Smooth muscle cell of the brain vasculature (primary cell): ENCODE results near the gene PRXL2B.
"Not testable (repeated sequence)": the region's sequence is repeated elsewhere in the genome, so short reads cannot be mapped to it uniquely, and the experiment has no call there.

Experiments used
- DNase-seq: peaks from one replicate; pipeline ENCODE4 v3.0.0-alpha.2; 2012; ENCODE audit warnings: low read depth, low spot score

Gene PRXL2B

GRCh38 chr1:2550309-2550861 lies 36.2 kb upstream of the PRXL2B start:
- DNase-seq, result not testable (repeated sequence)

GRCh38 chr1:2551544-2551943 lies 35.0 kb upstream of the PRXL2B start:
- not testable (repeated sequence) for DNase-seq

- no peak for DNase-seq
Observed at GRCh38 chr1:2552189-2552588, 34.4 kb upstream of the PRXL2B start.

- DNase-seq, result not testable (repeated sequence)
Observed at GRCh38 chr1:2553076-2553475, 33.5 kb upstream of the PRXL2B start.

- DNase-seq, result no peak
Observed at GRCh38 chr1:2553871-2554620, 32.5 kb upstream of the PRXL2B start.

DNA sequence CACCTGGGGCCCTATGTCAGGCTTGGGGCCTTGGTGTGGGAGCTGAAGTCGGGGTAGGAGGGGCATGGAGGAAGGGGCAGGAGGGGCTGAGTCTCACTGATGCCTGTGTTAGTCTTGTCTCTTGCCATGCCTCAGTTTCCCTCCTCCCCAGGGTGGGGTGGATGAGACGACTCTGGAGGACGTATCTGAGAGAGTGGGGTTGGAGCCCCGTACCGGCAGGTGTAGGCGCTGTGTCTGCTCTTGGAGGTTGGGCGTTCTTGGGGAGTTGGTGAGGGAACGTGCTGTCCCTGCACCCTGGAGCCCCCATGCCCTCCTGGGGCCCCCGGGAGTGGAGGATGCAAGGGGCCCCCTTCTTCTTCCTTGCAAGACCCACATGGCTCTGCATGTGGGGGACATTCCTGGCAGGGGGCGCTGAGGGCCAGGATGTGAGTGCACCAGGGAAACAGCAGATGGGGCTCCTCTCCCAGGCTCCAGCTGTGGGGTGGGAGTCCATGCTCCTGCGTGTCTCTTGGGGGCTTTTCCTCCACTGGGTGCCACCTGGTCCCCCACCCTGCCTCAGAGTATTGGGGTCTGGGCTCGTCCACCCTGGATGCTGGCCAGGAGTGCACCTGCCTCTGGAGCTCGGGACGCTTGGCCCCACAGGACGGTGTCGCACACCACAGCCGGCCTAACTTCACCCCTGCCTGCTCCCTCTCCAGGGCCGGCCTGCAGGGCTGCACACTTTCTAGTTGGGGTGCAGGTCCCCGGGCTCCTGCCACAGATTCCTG lies 31.8 kb upstream of the PRXL2B start:
- DNase-seq, result no peak

GRCh38 chr1:2555634-2556276 lies 30.8 kb upstream of the PRXL2B start:
- DNase-seq, result no peak

DNA sequence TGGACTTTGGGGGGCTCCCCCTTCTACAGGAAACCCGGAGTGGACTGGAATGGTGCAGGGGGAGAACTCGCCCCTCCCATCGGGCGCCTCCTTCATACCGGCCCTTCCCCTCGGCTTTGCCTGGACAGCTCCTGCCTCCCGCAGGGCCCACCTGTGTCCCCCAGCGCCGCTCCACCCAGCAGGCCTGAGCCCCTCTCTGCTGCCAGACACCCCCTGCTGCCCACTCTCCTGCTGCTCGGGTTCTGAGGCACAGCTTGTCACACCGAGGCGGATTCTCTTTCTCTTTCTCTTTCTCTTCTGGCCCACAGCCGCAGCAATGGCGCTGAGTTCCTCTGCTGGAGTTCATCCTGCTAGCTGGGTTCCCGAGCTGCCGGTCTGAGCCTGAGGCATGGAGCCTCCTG lies 30.3 kb upstream of the PRXL2B start, which contains the start of gene TNFRSF14:
Gene TNFRSF14, plus strand, starts transcription at position 95 of the 401 bp plus-strand sequence. Its CDS starts 294 bp downstream, at position 389.
- DNase-seq, result no peak

DNA sequence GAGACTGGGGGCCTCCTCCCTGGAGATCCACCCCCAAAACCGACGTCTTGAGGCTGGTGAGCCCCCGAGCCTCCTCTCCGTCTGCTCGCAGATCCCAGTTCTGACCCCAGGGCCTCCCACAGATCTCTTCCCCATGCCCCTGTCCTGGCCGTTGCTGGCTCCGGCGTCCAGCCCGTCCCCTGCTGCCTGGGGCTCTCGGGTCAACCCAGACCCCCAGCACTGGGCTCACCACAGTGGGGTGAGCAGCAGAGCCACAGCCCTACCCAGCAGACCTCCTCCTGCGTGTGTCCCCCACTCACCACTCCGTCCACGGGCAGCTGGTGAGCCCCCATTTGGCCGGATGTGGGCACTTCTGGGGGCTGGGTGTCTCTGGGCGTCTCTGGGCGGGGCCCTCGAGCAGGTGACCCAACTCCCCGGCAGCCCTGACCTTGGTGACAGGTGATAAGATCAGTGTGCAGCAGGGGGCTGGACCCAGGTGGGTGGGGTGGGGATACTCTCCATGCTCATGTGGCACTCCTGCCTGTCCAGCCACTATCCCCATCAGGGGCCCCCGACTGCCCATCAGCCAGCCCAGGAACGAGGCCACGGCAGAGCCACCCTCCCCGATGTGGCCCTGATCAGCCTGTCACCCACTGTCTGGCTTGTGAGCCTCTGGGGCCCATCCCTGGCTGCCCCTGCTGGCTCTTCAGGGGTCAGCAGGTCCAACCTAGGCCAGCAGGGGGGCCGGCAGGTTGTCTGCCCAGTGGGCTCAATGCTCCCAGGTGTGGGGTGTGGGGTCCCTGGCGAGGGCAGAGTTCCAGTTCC lies 29.7 kb upstream of the PRXL2B start:
- no peak for DNase-seq

GRCh38 chr1:2557482-2558400 lies 28.8 kb upstream of the PRXL2B start:
- DNase-seq, result no peak

GRCh38 chr1:2558420-2558819 lies 28.2 kb upstream of the PRXL2B start:
- DNase-seq, result no peak

GRCh38 chr1:2558861-2559260 lies 27.7 kb upstream of the PRXL2B start:
- DNase-seq, result no peak

GRCh38 chr1:2559509-2560298 lies 26.9 kb upstream of the PRXL2B start:
- DNase-seq, result no peak

GRCh38 chr1:2560299-2561073 lies 26.1 kb upstream of the PRXL2B start:
- no peak for DNase-seq

DNA sequence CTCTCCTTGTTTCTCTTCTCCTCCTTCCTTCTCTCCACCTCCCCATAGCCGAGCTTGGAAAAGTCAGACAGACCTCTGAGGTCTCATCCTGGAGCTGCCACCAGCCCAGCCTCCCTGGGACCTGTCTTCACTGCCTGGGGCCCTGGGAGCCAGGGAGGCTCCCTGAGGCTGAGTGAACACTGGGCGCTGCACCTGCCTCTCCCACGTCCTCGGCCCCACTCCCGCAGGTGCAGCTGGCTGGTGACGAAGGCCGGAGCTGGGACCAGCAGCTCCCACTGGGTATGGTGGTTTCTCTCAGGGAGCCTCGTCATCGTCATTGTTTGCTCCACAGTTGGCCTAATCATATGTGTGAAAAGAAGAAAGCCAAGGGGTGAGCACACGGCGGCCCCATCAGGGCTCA lies 25.1 kb upstream of the PRXL2B start:
- no peak for DNase-seq

- DNase-seq, result no peak
Observed at GRCh38 chr1:2561898-2562895, 24.4 kb upstream of the PRXL2B start.

DNA sequence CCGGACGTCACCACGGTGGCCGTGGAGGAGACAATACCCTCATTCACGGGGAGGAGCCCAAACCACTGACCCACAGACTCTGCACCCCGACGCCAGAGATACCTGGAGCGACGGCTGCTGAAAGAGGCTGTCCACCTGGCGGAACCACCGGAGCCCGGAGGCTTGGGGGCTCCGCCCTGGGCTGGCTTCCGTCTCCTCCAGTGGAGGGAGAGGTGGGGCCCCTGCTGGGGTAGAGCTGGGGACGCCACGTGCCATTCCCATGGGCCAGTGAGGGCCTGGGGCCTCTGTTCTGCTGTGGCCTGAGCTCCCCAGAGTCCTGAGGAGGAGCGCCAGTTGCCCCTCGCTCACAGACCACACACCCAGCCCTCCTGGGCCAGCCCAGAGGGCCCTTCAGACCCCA lies 23.4 kb upstream of the PRXL2B start:
- DNase-seq, result no peak
